H9 (cell line): ENCODE data around the gene ANXA2. TPM values are rescaled to one million over a fixed set of nuclear protein-coding genes. Genes with fewer than 3 reads are reported as not detected.

Experiments
- DNase-seq: peaks from one replicate; pipeline ENCODE4 v3.0.0-alpha.2; 2017
- H2AFZ ChIP-seq: one replicate; pipeline ENCODE4 v1.6.1; 2013; ENCODE audit warnings: mild to moderate bottlenecking, low read length, control low read depth, moderate library complexity
- H2AK5ac ChIP-seq: 2 replicates; pipeline ENCODE4 v1.6.1; 2013; ENCODE audit warnings: low read length, control low read depth, mixed read lengths; ENCODE audit not compliant: insufficient read length
- H2BK120ac ChIP-seq: one replicate; pipeline ENCODE4 v1.6.1; 2013; ENCODE audit warnings: low read depth, mild to moderate bottlenecking, low read length, control low read depth, inconsistent platforms; ENCODE audit not compliant: poor library complexity, severe bottlenecking
- H2BK12ac ChIP-seq: 2 replicates; pipeline ENCODE4 v1.6.1; 2013; ENCODE audit warnings: low read length, control low read depth, mixed read lengths, low read depth; ENCODE audit not compliant: insufficient read length
- H2BK15ac ChIP-seq: 2 replicates; pipeline ENCODE4 v1.6.1; 2013; ENCODE audit warnings: low read depth, low read length, control low read depth
- H2BK20ac ChIP-seq: one replicate; pipeline ENCODE4 v1.6.1; 2013; ENCODE audit warnings: low read depth, mild to moderate bottlenecking, low read length, control low read depth, inconsistent platforms; ENCODE audit not compliant: poor library complexity, severe bottlenecking
- H2BK5ac ChIP-seq: 2 replicates; pipeline ENCODE4 v1.6.1; 2013; ENCODE audit warnings: low read length, control low read depth, mixed read lengths; ENCODE audit not compliant: insufficient read length
- H3K14ac ChIP-seq: 2 replicates; pipeline ENCODE4 v1.6.1; 2013; ENCODE audit warnings: low read length, control low read depth; ENCODE audit not compliant: insufficient read depth
- H3K18ac ChIP-seq: 2 replicates; pipeline ENCODE4 v1.6.1; 2013; ENCODE audit warnings: low read depth, mild to moderate bottlenecking, mixed read lengths, low read length, control low read depth; ENCODE audit not compliant: insufficient read length
- H3K23ac ChIP-seq: 2 replicates; pipeline ENCODE4 v1.6.1; 2013; ENCODE audit warnings: low read length, control low read depth, mixed read lengths, low read depth; ENCODE audit not compliant: insufficient read length
- H3K23me2 ChIP-seq: 2 replicates; pipeline ENCODE4 v1.6.1; 2013; ENCODE audit warnings: low read depth, mild to moderate bottlenecking, mixed read lengths, low read length, control low read depth; ENCODE audit not compliant: insufficient read length, poor library complexity, severe bottlenecking
- H3K27ac ChIP-seq: 2 replicates; pipeline ENCODE4 v1.5.1; 2013; ENCODE audit warnings: low read length, control low read depth, mixed read lengths, low read depth; ENCODE audit not compliant: insufficient read length
- H3K27me3 ChIP-seq: 2 replicates; pipeline ENCODE4 v1.6.1; 2013; ENCODE audit warnings: low read length, control low read depth, inconsistent platforms; ENCODE audit not compliant: insufficient read depth
- H3K4ac ChIP-seq: 2 replicates; pipeline ENCODE4 v1.6.1; 2013; ENCODE audit warnings: low read depth, mild to moderate bottlenecking, control low read depth, inconsistent platforms, low read length, moderate library complexity
- H3K4me1 ChIP-seq: 2 replicates; pipeline ENCODE4 v1.6.1; 2013; ENCODE audit warnings: low read length, control low read depth, inconsistent platforms; ENCODE audit not compliant: insufficient read depth
- H3K4me2 ChIP-seq: 2 replicates; pipeline ENCODE4 v1.6.1; 2013; ENCODE audit warnings: low read length, control low read depth, mixed read lengths; ENCODE audit not compliant: insufficient read length, insufficient read depth
- H3K56ac ChIP-seq: 2 replicates; pipeline ENCODE4 v1.6.1; 2013; ENCODE audit warnings: low read depth, mild to moderate bottlenecking, mixed read lengths, low read length, control low read depth; ENCODE audit not compliant: insufficient read length
- H3K79me1 ChIP-seq: 2 replicates; pipeline ENCODE4 v1.6.1; 2013; ENCODE audit warnings: low read depth, mild to moderate bottlenecking, moderate library complexity, low read length, control low read depth, inconsistent platforms; ENCODE audit not compliant: insufficient read depth, poor library complexity, severe bottlenecking
- H3K79me2 ChIP-seq: 2 replicates; pipeline ENCODE4 v1.6.1; 2013; ENCODE audit warnings: low read length, control low read depth, inconsistent platforms; ENCODE audit not compliant: insufficient read depth
- H3K9ac ChIP-seq: 2 replicates; pipeline ENCODE4 v1.6.1; 2013; ENCODE audit warnings: low read length, control low read depth, mixed read lengths; ENCODE audit not compliant: insufficient read length; ENCODE audit errors: extremely low read depth
- H3K9me3 ChIP-seq: one replicate; pipeline ENCODE4 v1.6.1; 2013; ENCODE audit warnings: low read depth, low read length, inconsistent platforms; ENCODE audit not compliant: control insufficient read depth
- H3T11ph ChIP-seq: one replicate; pipeline ENCODE4 v1.6.1; 2013; ENCODE audit warnings: mild to moderate bottlenecking, low read length, control low read depth, inconsistent platforms
- H4K20me1 ChIP-seq: one replicate; pipeline ENCODE4 v1.6.1; 2013; ENCODE audit not compliant: control insufficient read depth, insufficient read length, insufficient read depth
- H4K5ac ChIP-seq: 2 replicates; pipeline ENCODE4 v1.6.1; 2013; ENCODE audit warnings: low read depth, mild to moderate bottlenecking, mixed read lengths, low read length, control low read depth; ENCODE audit not compliant: insufficient read length
- H4K8ac ChIP-seq: replicated peaks from 2 replicates; pipeline ENCODE4 v1.6.1; 2013; ENCODE audit warnings: low read length, control low read depth, mixed read lengths, low read depth; ENCODE audit not compliant: insufficient read length
- H4K91ac ChIP-seq: 2 replicates; pipeline ENCODE4 v1.6.1; 2013; ENCODE audit warnings: low read depth, mild to moderate bottlenecking, moderate library complexity, mixed read lengths, low read length, control low read depth; ENCODE audit not compliant: insufficient read length
- H3K27ac Mint-ChIP-seq, 3 experiments: 2 replicates in 2 of 3; 3 replicates in 1 of 3; pipeline ENCODE4 v1.8.0; 2020 to 2021; ENCODE audit warnings: mixed read lengths in 3 of 3, mild to moderate bottlenecking in 1 of 3, moderate library complexity in 1 of 3
- H3K27me3 Mint-ChIP-seq: 2 replicates; pipeline ENCODE4 v1.8.0; 2021; ENCODE audit warnings: low read depth, mild to moderate bottlenecking, moderate library complexity, mixed read lengths
- H3K36me3 Mint-ChIP-seq, 3 experiments: 2 replicates in 2 of 3; 3 replicates in 1 of 3; pipeline ENCODE4 v1.8.0; 2020 to 2021; ENCODE audit warnings: low read depth in 3 of 3, mixed read lengths in 3 of 3; ENCODE audit not compliant: insufficient read depth in 1 of 3
- H3K4me1 Mint-ChIP-seq, 2 experiments: 2 replicates each; pipeline ENCODE4 v1.8.0; 2020; ENCODE audit warnings: mixed read lengths in 2 of 2
- H3K4me3 Mint-ChIP-seq, 2 experiments: 2 replicates in 1 of 2; 3 replicates in 1 of 2; pipeline ENCODE4 v1.8.0; 2020 to 2021; ENCODE audit warnings: mild to moderate bottlenecking in 2 of 2, mixed read lengths in 2 of 2, moderate library complexity in 1 of 2
- H3K9me3 Mint-ChIP-seq, 2 experiments: 2 replicates in 1 of 2; 3 replicates in 1 of 2; pipeline ENCODE4 v1.8.0; 2020; ENCODE audit warnings: mild to moderate bottlenecking in 2 of 2, mixed read lengths in 2 of 2, moderate library complexity in 1 of 2
- WGBS: extraction: QIAGEN DNeasy Blood & Tissue Kit; methylation state at CpG from one replicate; pipeline ENCODE4 v1.1.7; 2013; ENCODE audit warnings: missing lambda C conversion rate, low lambda C conversion rate, mixed read lengths; ENCODE audit not compliant: insufficient read length; ENCODE audit errors: extremely low coverage; 5-methylcytosine and 5-hydroxymethylcytosine counted together
- total RNA-seq: library from RNA; stranded (reverse); gene quantifications from 2 replicates; pipeline ENCODE4 v1.2.1, GENCODE V29; 2021
- TF ChIP-seq, protein P1 (sequence below): fragments of 200-600 bp; sonication (generic); conservative IDR thresholded peaks from 3 replicates; pipeline ENCODE4 v1.8.0; 2021; ENCODE audit warnings: antibody characterized with exemption, mild to moderate bottlenecking

ANXA2 gene
- total RNA-seq, 1 experiment from 2014 or later, result 126 TPM

DNA sequence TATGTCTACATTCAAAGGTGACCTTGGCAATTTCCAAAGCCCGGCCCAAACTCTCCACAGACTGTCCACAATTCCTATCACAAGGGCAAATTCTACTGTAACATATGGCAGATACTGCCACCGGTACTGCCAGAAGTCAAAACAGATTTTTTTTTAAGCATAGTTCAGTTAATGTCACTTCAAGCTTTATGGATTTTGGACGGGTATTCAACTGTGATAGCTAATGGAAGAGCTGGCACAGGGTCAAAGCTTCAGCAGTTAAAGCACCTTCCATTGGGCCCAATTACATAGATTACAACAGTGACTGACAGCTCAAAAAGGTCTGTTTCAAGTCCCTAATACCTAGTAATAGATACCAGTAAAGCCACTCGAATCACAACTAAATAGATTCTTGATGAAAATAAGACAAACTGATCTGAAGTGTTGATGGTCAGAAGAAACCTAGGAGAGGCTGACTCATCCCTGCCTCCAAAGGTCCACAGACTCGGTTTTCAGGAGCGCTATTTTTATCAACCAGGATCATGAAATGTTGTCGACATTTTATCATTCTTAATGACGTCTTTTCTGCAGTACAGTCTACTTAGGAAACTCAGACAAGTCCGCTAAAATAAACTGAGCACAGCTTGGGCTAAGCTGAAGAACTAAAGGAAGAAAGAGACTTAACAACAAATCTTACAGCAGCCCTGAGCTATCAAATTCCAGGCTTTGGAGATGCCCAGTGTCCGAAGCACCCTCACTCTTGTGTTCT, 38.7 kb downstream of the ANXA2 start:
- no CpG with 5 or more reads among the region's 10 CpGs for WGBS
- no peak for DNase-seq
- H3K23me2 ChIP-seq, result no peaks in the 10 kb centered on the region
- no peaks in the 10 kb centered on the region for H3K9me3 Mint-ChIP-seq
- no peak overlapping the region for H3T11ph ChIP-seq
- TF ChIP-seq, protein P1, sequence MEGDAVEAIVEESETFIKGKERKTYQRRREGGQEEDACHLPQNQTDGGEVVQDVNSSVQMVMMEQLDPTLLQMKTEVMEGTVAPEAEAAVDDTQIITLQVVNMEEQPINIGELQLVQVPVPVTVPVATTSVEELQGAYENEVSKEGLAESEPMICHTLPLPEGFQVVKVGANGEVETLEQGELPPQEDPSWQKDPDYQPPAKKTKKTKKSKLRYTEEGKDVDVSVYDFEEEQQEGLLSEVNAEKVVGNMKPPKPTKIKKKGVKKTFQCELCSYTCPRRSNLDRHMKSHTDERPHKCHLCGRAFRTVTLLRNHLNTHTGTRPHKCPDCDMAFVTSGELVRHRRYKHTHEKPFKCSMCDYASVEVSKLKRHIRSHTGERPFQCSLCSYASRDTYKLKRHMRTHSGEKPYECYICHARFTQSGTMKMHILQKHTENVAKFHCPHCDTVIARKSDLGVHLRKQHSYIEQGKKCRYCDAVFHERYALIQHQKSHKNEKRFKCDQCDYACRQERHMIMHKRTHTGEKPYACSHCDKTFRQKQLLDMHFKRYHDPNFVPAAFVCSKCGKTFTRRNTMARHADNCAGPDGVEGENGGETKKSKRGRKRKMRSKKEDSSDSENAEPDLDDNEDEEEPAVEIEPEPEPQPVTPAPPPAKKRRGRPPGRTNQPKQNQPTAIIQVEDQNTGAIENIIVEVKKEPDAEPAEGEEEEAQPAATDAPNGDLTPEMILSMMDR, result no peak
- H2BK12ac ChIP-seq, result no peak overlapping the region
- peaks cover 0 to 10% of the 10 kb centered on the region in 2 experiments; a peak in 2 of 4 replicates for H3K4me1 Mint-ChIP-seq
- no peak overlapping the region for H4K5ac ChIP-seq
- peaks cover 0 to 40% (median 1%) of the 10 kb centered on the region in 3 experiments; a peak in 4 of 7 replicates for H3K36me3 Mint-ChIP-seq
- no peak overlapping the region for H2BK15ac ChIP-seq
- no peak overlapping the region for H3K4me2 ChIP-seq
- H3K4ac ChIP-seq, result no peak overlapping the region
- H4K91ac ChIP-seq, result no peak overlapping the region
- H2BK120ac ChIP-seq, result no peak overlapping the region
- no peak overlapping the region for H3K18ac ChIP-seq
- H2AK5ac ChIP-seq, result no peak overlapping the region
- H3K56ac ChIP-seq, result no peak overlapping the region
- no peak overlapping the region for H3K23ac ChIP-seq
- no peak overlapping the region for H3K4me3 Mint-ChIP-seq
- no peaks in the 10 kb centered on the region; the same call in 1 of the 2 replicates for H3K79me2 ChIP-seq
- H3K27ac Mint-ChIP-seq, result no peak overlapping the region
- no peaks in the 10 kb centered on the region for H4K20me1 ChIP-seq
- H2BK20ac ChIP-seq, result no peak overlapping the region
- H3K9ac ChIP-seq, result no peak overlapping the region
- H4K8ac ChIP-seq, result no peak overlapping the region
- H2BK5ac ChIP-seq, result no peak overlapping the region
- H3K9me3 ChIP-seq, result no peaks in the 10 kb centered on the region
- H3K4me1 ChIP-seq, result no peaks in the 10 kb centered on the region
- H2AFZ ChIP-seq, result no peak overlapping the region
- H3K79me1 ChIP-seq, result no peaks in the 10 kb centered on the region
- no peak overlapping the region for H3K27ac ChIP-seq
- H3K14ac ChIP-seq, result no peak overlapping the region
- peaks cover 4% of the 10 kb centered on the region for H3K27me3 Mint-ChIP-seq
- no peaks in the 10 kb centered on the region for H3K27me3 ChIP-seq
